ENCODE measurements around the gene SELENOS.
"Not testable (repeated sequence)": the region's sequence is repeated elsewhere in the genome, so short reads cannot be mapped to it uniquely, and the experiment has no call there.

SELENOS gene

GRCh38 chr15:101309436-101310160 is 32.3 kb upstream of the SELENOS start:
- no peak for DNase-seq

- DNase-seq: no peak
Observed at GRCh38 chr15:101308604-101309435, 31.5 kb upstream of the SELENOS start.

DNA sequence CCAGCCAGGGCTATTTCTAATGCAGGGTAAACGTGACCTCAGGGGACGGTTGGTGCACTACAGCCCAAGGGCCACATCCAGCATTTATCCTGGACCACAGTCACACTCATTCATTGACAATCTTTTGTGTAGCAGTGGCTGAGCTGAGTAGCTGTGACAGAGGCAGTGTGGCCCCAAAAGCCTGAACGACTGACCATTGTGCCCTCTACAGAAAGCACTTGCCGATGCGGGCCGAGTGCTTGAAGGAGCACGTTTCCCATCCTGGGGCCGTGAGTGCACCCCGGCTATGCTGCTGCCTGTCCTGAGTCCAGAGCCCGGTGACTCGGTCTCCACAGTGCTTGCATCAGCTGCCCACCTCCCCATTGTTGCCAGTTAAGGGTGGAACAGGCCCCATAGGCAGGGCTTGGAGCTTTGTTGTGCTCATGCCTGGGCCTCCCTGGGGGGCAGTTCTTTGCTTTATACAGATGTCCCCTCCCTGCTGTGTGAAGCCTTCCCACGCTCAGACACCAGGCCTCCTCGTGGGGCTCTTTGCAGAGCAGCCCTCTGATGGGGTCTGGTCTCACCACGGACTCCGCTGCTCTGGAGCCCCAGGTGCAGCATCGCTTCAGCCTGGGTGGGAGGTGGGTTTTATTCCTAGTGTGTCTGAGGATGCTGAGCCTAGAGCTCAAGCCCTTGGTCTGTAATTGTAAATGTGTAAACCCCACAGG is 30.8 kb upstream of the SELENOS start:
- DNase-seq: no peak

- DNase-seq: no peak
Observed at GRCh38 chr15:101307048-101307896, 30.0 kb upstream of the SELENOS start.

DNA sequence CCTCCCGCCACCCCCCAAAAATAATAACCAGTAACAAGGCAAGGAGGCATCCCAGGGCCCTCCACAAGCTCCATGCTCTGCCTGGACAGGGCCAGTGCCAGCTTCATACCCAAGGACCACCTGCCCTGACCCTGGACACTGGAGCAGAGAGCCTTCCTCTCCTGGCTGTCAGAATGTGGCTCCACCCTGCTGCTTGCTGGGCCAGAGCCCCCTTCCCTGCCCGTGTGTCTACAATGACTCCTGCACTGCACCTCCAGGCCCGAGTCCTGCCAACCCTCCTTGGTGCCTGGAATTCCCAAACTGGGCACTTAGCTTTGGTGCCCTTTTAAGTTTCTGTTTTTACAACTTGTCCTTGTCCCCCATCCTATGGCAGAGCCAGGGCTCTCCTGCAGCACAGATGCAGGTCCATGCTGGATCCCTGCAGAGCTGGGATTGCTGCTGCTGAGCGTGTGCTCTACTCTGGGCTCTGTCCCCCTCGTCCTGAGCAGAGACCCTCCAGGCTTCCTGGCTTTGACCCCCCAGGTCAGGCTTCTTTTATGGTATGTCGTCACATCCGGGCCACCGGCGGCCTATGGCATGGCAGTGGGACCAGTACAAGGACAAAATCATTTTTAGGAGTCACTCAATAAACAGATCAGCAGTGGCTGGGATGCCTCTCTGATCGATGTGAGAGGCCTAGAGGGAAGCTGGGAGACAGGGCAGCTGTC is 29.2 kb upstream of the SELENOS start:
- no peak for DNase-seq

DNA sequence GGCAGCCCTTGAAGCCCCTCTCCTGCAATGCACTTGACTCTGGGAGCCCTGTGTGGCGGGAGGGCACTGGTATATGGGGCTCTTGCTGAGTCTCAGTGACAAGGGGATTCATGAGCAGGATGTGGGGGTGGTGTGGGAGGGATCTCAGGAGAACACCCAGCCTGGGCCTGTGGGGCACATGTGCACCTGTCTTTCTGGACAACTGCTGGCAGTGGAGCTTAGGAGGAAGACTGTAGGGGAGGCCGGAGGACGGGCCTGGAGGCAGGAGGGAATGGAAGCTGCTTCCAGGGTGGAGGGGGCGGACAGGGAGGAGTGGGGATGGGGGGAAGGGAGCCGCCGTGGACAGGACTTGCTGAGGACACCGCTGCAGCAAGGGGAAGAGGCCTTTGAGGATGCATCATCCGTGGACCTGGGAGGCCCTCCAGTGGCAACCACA is 28.6 kb upstream of the SELENOS start:
- no peak for DNase-seq

- no peak for DNase-seq
Observed at GRCh38 chr15:101303408-101303807, 26.1 kb upstream of the SELENOS start.

DNA sequence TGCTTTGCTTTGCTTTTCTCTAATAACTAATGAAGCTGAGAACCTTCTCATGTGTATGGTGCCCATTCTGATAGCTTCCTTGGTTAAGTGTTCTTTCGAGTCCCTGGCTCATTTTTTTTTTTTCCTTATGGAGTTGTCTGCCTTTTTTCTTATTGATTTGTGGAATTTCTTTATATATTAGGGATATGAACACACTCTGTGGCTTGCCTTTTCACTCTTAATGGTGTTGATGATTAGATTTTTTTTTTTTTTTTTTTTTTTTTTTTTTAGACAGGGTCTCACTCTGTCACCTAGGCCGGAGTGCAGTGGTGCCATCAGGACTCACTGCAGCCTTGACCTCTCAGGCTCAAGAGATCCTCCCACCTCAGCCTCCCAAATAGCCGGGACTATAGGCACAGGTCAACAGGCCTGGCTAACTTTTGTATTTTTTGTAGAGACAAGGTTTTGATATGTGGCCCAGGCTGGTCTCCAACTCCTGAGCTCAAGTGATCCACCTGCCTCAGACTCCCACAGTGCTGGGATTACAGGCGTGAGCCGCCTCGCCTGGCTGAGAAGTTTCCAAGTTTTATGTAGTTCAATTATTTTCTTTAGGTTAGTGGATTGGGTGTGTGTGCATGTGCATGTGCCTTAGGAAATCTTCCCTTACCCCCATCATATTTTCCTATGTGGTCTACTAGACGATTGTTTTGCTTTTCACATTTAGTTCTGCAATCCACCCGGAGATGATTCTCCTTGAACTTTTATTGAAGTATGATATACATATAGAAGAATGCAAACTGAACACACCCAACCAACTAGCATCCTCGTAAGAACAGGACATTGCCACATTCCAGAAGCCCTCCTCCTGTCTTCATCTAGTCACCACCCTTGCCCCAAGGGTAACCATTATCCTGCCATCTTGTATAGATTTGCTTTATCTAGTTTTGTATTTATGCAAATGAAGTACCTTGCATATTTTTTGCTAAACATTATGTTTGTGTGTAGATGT is 19.4 kb upstream of the SELENOS start:
- no peak for DNase-seq

DNA sequence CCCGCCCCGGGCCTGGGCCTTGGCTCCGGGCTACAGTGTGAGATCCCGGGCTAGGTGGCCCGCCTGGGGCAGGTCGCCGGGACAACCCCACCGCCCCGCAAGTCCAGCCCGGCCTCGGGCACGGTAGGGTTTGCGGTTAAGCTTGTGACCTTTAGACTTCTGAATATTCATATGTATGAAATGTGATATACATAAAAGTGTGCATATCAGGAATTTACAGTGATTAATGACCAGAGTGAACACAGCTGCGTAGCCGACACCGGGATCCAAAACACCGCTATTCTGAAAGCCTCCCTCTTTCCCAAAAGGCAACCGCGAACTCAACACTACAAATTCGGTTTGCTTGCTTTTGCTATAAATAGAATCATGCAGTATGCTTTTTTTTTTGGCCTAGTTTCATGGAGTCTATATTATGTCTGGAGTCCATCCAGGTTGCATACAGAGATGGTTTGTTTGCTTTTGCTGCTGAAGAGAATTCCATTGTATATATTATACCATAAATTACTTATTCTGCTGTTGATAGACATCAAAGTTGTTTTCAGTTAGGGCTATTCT is 18.4 kb upstream of the SELENOS start:
- no peak for DNase-seq

DNA sequence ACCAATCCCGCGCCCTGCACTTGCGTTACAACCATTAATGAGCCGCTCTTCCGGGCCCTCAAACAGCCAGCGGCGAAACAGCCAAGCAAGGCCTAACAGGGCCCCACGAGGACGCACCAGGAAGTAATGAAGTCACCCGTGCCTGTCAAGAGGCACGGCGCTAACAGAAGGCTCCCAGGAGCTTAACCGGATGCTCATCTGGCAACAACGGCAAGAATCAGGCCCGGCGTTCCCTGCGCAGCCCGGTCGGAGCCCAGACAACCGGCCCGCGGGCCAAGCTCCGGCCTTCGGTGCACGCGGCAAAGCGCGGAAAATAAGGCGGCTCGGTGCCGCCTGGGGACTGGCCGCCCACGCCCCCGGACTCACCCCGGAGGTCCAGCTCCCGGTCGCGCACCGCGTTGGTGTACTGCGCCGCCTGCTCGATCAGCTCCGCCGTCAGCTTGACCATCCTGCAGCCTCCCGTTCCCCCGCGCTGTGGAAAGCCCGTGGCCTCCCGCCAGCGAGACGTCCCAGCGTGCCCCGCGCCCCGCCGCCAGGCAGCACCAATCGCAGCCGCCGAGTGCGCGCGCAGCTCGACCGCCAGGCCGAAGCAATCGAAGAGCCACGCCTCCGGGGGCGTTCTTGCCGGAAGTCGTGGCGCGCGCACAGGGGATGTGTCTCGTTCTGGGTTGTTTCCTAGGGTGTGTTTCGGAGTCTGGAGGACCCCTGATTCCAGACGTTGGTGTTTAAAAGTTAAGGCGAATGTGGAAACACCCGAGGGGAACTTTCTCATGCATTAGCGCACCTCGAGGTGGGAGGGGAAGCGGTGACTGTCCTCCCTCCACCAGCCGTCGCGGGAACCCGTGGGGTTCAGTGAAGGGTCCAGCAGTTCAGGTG is 17.7 kb upstream of the SELENOS start, which contains the start of gene SNRPA1:
Gene SNRPA1 (minus strand): TSS at position 518 of the 876 bp plus-strand sequence. CDS start 70 bp downstream, at position 448.
- DNase-seq: peak; percentile 90 to 95

DNA sequence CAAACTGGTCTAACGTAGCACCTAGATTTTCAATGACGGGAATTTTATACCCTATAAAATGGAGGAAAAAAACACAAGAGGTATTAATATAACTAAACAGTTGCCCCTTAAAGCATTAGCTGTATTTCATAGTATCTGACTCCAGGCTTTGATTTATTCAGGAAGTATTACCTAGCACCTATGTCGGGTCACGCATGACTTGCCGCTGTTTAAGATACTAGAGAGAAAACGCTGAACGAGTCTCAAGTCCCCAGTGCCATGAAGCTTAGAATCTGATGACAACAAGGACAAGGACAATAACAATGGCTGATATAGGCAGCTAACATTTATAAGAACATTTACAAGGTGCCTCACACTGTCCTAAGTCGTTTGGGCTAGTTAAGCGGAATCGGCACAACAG is 15.8 kb upstream of the SELENOS start:
- DNase-seq: no peak

DNA sequence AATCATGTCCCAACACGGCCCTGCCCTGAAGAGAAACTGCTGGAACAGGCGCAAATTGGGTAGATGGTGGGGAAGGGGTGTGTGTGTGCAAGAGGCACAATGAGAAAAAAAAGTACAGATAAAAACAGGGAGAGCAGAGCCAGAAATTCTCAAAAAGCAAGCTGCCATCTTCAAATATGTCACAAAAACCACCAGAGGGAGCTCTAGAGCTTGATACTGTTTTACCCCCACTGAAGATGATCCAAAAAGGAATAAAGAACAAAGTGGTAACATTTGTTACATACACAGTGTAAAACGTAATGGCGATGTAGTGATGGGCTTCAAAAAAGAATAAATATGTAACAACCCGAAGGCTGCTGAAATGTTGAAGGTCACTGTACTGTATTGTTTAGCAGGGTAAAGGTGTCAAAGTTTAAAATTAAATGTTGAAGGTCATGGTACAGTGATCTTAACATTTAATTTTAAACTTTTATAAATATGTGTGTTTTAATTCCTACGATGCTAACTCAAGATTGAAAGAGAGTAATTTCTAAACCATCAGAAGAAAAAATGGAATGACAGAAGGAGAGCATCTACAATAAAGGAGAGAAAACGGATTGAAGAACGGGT is 11.7 kb upstream of the SELENOS start:
- DNase-seq: no peak

GRCh38 chr15:101287342-101287741 is 10.1 kb upstream of the SELENOS start:
- not testable (repeated sequence) for DNase-seq

- DNase-seq: no peak
Observed at GRCh38 chr15:101286471-101287114, 9.3 kb upstream of the SELENOS start.

DNA sequence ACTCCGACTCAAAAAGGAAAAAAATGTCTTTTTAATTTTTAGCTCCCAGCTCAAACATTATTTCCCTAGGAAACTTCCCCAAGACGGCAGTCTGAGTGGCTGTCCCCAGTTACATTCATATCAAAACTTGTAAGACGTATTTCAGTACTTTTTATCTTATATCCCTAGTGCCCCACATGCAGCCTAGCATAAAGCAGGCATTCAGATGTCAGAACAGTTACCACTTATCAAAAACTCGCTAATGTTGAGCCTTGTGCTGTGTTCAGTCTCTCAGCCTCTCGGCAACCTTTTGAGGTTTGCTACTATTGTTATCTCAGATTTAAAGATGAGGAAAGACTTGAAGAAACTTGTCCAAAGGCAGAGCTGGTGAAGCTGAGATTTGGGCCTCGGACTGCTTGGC is 6.6 kb upstream of the SELENOS start:
- DNase-seq: no peak

DNA sequence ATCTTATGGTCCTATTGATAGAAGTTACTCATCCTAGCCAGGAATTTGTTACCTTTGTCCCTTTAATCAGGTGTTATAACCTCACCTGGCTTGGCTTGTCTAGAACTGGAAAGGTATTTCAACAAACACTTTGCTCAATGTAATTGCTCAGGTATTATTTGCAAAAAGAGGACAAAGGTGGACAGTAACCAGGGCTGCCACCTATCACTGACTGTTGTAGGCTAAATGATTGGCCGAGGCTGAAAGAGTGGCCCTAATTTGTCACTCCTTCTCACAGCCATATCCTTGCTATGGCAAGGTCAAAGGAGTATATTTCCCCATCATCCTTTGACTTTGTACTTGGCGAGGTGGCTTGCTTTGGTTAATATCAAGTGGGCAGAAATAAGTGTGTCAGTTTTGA is 2.7 kb upstream of the SELENOS start:
- DNase-seq: no peak

GRCh38 chr15:101277943-101278564 is 769 bp upstream of the SELENOS start:
- no peak for DNase-seq

Measured in hippocampal formation (tissue), 2 donors.